Measurements from ENCODE around the gene ECT2.

DNA sequence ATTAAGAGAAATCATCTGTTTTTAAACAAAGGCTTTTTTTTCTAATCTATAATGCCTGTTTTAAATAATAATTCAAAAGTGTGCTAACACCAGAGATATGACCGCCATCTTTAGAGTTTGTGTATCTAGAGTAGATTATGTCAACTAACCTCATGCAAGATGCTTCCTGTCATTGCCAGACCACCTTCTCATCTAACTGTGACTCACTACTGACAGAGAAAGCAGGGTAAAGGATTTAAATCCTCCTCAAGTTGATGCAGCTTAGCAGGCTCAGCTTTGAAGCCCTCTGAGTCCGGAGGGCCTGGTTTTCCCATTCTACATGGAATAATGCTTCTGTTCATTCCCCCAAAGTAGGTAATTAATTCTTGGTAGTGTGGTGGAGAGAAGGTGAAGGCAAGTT, 108.5 kb downstream of the ECT2 start:
- TF ChIP-seq CTCF (IDR thresholded peaks at IDR 0.05; ENCODE audit: insufficient read depth, low read length) (no peak), GABPA (IDR thresholded peaks at IDR 0.05; ENCODE audit: low read depth) (no peak), SPI1 (IDR thresholded peaks at IDR 0.05; ENCODE audit: borderline replicate concordance, low read depth) (no peak), POLR2AphosphoS5 (IDR thresholded peaks at IDR 0.05; ENCODE audit: low read depth) (no peak)
- TF ChIP-seq, protein P1, sequence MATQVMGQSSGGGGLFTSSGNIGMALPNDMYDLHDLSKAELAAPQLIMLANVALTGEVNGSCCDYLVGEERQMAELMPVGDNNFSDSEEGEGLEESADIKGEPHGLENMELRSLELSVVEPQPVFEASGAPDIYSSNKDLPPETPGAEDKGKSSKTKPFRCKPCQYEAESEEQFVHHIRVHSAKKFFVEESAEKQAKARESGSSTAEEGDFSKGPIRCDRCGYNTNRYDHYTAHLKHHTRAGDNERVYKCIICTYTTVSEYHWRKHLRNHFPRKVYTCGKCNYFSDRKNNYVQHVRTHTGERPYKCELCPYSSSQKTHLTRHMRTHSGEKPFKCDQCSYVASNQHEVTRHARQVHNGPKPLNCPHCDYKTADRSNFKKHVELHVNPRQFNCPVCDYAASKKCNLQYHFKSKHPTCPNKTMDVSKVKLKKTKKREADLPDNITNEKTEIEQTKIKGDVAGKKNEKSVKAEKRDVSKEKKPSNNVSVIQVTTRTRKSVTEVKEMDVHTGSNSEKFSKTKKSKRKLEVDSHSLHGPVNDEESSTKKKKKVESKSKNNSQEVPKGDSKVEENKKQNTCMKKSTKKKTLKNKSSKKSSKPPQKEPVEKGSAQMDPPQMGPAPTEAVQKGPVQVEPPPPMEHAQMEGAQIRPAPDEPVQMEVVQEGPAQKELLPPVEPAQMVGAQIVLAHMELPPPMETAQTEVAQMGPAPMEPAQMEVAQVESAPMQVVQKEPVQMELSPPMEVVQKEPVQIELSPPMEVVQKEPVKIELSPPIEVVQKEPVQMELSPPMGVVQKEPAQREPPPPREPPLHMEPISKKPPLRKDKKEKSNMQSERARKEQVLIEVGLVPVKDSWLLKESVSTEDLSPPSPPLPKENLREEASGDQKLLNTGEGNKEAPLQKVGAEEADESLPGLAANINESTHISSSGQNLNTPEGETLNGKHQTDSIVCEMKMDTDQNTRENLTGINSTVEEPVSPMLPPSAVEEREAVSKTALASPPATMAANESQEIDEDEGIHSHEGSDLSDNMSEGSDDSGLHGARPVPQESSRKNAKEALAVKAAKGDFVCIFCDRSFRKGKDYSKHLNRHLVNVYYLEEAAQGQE (IDR thresholded peaks at IDR 0.05; ENCODE audit: insufficient replicate concordance, low read depth): no peak
